GM23338 (cell line): ENCODE measurements around the gene RRP36. TPM values are rescaled to one million over a fixed set of nuclear protein-coding genes. Genes with fewer than 3 reads are reported as not detected.

ENCODE experiments used
- ATAC-seq: fragments of 200-7000 bp; cut with Tn5 transposase; 3 replicates; pipeline ENCODE4 v1.9.1; 2020
- DNase-seq: peaks from one replicate; pipeline ENCODE4 v3.0.0-alpha.2; 2015; ENCODE audit warnings: low spot score
- H2AFZ ChIP-seq: fragments of 200-600 bp; sonication (generic); 2 replicates; pipeline ENCODE4 v1.8.0; 2016; ENCODE audit warnings: antibody characterized with exemption, mild to moderate bottlenecking, moderate library complexity
- H3F3A ChIP-seq: fragments of 200-600 bp; sonication (generic); replicated peaks from 2 replicates; pipeline ENCODE4 v1.8.0; 2017; ENCODE audit warnings: antibody characterized with exemption, mixed run types, low read depth
- H3K27ac ChIP-seq: fragments of 200-600 bp; sonication (generic); 2 replicates; pipeline ENCODE4 v1.6.1; 2016; ENCODE audit warnings: low read depth
- H3K27me3 ChIP-seq: fragments of 200-600 bp; sonication (generic); 2 replicates; pipeline ENCODE4 v1.8.0; 2016; ENCODE audit warnings: mild to moderate bottlenecking, mixed run types, moderate library complexity; ENCODE audit not compliant: insufficient read depth
- H3K36me3 ChIP-seq: fragments of 200-600 bp; sonication (generic); 2 replicates; pipeline ENCODE4 v1.8.0; 2016; ENCODE audit warnings: mild to moderate bottlenecking; ENCODE audit not compliant: insufficient read depth
- H3K4me1 ChIP-seq: fragments of 200-600 bp; sonication (generic); 2 replicates; pipeline ENCODE4 v1.8.0; 2016; ENCODE audit warnings: mild to moderate bottlenecking, moderate library complexity; ENCODE audit not compliant: insufficient read depth
- H3K4me2 ChIP-seq: fragments of 200-600 bp; sonication (generic); 2 replicates; pipeline ENCODE4 v1.7.1; 2017; ENCODE audit warnings: mixed run types
- H3K4me3 ChIP-seq: fragments of 200-600 bp; sonication (generic); 2 replicates; pipeline ENCODE4 v1.6.1; 2016; ENCODE audit warnings: mixed run types
- H3K79me2 ChIP-seq: fragments of 200-600 bp; sonication (generic); replicated peaks from 2 replicates; pipeline ENCODE4 v1.8.0; 2017; ENCODE audit warnings: mild to moderate bottlenecking; ENCODE audit not compliant: insufficient read depth
- H3K9me2 ChIP-seq: fragments of 200-600 bp; sonication (generic); 2 replicates; pipeline ENCODE4 v1.8.0; 2017; ENCODE audit not compliant: insufficient read depth
- H4K20me1 ChIP-seq: fragments of 200-600 bp; sonication (generic); replicated peaks from 2 replicates; pipeline ENCODE4 v1.8.0; 2017; ENCODE audit warnings: mild to moderate bottlenecking; ENCODE audit not compliant: insufficient read depth
- H3K27ac Mint-ChIP-seq: 2 replicates; pipeline ENCODE4 v1.8.0; 2020; ENCODE audit warnings: inconsistent platforms, mild to moderate bottlenecking, moderate library complexity, mixed read lengths
- H3K27me3 Mint-ChIP-seq: 3 replicates; pipeline ENCODE4 v1.8.0; 2022; ENCODE audit warnings: low read depth, mild to moderate bottlenecking, moderate library complexity, mixed read lengths, inconsistent platforms; ENCODE audit not compliant: insufficient read depth, poor library complexity
- H3K36me3 Mint-ChIP-seq: 3 replicates; pipeline ENCODE4 v1.8.0; 2021; ENCODE audit warnings: low read depth, mild to moderate bottlenecking, inconsistent platforms, moderate library complexity, mixed read lengths
- H3K4me1 Mint-ChIP-seq: 3 replicates; pipeline ENCODE4 v1.8.0; 2020; ENCODE audit warnings: mild to moderate bottlenecking, inconsistent platforms, mixed read lengths
- H3K4me3 Mint-ChIP-seq: 3 replicates; pipeline ENCODE4 v1.8.0; 2021; ENCODE audit warnings: moderate library complexity, mild to moderate bottlenecking, inconsistent platforms, mixed read lengths
- H3K9me3 Mint-ChIP-seq: 3 replicates; pipeline ENCODE4 v1.8.0; 2020; ENCODE audit warnings: moderate library complexity, mild to moderate bottlenecking, inconsistent platforms, mixed read lengths
- CREB1 ChIP-seq: fragments of 250-450 bp; sonication (Bioruptor Pico); IDR thresholded peaks from 2 replicates; pipeline ENCODE4 v1.5.0; 2020; ENCODE audit warnings: low read depth, mild to moderate bottlenecking, moderate library complexity
- EZH2 ChIP-seq: fragments of 200-600 bp; sonication (generic); IDR thresholded peaks from one replicate; pipeline ENCODE4 v1.8.0; 2017; ENCODE audit warnings: antibody characterized with exemption, mild to moderate bottlenecking, low read depth; ENCODE audit not compliant: unreplicated experiment
- EZH2phosphoT487 ChIP-seq: fragments of 200-600 bp; sonication (generic); IDR thresholded peaks from one replicate; pipeline ENCODE4 v1.8.1; 2018; ENCODE audit warnings: antibody characterized with exemption; ENCODE audit not compliant: unreplicated experiment
- JUNB ChIP-seq: IDR thresholded peaks from one replicate; pipeline ENCODE4 v1.6.1; 2016; ENCODE audit warnings: antibody characterized with exemption; ENCODE audit not compliant: unreplicated experiment
- POLR2AphosphoS5 ChIP-seq: IDR thresholded peaks from 2 replicates; pipeline ENCODE4 v1.6.1; 2016; ENCODE audit warnings: antibody characterized with exemption, low read depth
- STAT1 ChIP-seq: IDR thresholded peaks from one replicate; pipeline ENCODE4 v1.6.1; 2016; ENCODE audit warnings: antibody characterized with exemption; ENCODE audit not compliant: unreplicated experiment
- ZNF114 ChIP-seq: fragments of 250-450 bp; sonication (Bioruptor Pico); IDR thresholded peaks from 2 replicates; pipeline ENCODE4 v1.5.0; 2020; ENCODE audit warnings: mild to moderate bottlenecking, moderate library complexity
- ZNF331 ChIP-seq: fragments of 250-450 bp; sonication (Bioruptor Pico); IDR thresholded peaks from 2 replicates; pipeline ENCODE4 v1.5.0; 2020; ENCODE audit warnings: low read depth, mild to moderate bottlenecking, moderate library complexity
- polyA plus RNA-seq: library from polyadenylated mRNA; unstranded; fragments of >200 nt; fragmentation: Nextera tagmentation; extraction: Ambion mirVana; gene quantifications from 2 replicates; pipeline ENCODE4 v1.2.1, GENCODE V29; 2016
- total RNA-seq: library from RNA; depleted of rRNA; stranded (reverse); fragments of >200 nt; shearing (Covaris generic); gene quantifications from 2 replicates; pipeline ENCODE4 v1.2.3, GENCODE V29; 2014
- TF ChIP-seq, protein P1 (sequence below): IDR thresholded peaks from 2 replicates; pipeline ENCODE4 v1.6.1; 2016; ENCODE audit warnings: antibody characterized with exemption
- TF ChIP-seq, protein P2 (sequence below), 2 experiments: fragments of 200-600 bp in 1 of 2; sonication (generic) in 1 of 2; conservative IDR thresholded peaks; 2 replicates each; pipeline versions ENCODE4 v1.5.1 to v1.6.1; 2016 to 2017; ENCODE audit warnings: antibody characterized with exemption in 2 of 2, low read depth in 2 of 2, mild to moderate bottlenecking in 2 of 2, moderate library complexity in 1 of 2
- TF ChIP-seq, protein P3 (sequence below): fragments of 250-450 bp; sonication (Bioruptor Pico); IDR thresholded peaks from 2 replicates; pipeline ENCODE4 v1.5.0; 2020; ENCODE audit warnings: mild to moderate bottlenecking, moderate library complexity

The RRP36 gene
- total and polyA plus RNA-seq, 2 experiments from 2014 or later = 64.7 to 106 TPM

DNA sequence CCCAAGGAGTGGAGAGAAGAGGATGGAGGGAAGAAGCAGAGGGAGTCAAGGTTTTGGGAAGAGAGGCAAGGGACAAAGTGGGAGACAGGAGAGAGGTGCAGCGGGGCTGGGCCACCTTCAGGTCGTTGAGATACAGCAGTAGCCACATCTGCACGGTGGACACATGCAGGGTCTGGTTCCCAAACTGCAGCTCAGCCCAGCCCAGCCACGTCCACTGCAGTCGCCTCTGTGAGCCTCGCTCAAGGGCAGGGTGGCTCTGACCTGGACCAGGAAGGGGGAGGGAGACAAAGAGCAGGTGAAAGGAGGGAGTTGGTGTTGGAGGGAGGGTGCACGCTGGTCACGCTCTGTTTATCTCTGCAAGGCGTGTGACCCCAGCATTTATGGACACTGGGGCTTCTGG lies 17.3 kb downstream of the RRP36 start:
- H3K4me3 Mint-ChIP-seq = no peak overlapping the region
- peaks cover 4% of the 10 kb centered on the region; the same call in 1 of the 2 replicates for H4K20me1 ChIP-seq
- H3K27ac ChIP-seq = no peak overlapping the region
- no peak overlapping the region for H3K4me3 ChIP-seq
- no peak overlapping the region for H2AFZ ChIP-seq
- H3K36me3 ChIP-seq = no peaks in the 10 kb centered on the region
- 0 out of 2 replicates have a peak, but pooled peaks cover 5% of the 10 kb centered on the region for H3F3A ChIP-seq
- no peak overlapping the region for H3K27ac Mint-ChIP-seq
- no peak for DNase-seq
- no peaks in the 10 kb centered on the region for H3K4me1 Mint-ChIP-seq
- no peaks in the 10 kb centered on the region for H3K9me3 Mint-ChIP-seq
- TF ChIP-seq, protein P1, sequence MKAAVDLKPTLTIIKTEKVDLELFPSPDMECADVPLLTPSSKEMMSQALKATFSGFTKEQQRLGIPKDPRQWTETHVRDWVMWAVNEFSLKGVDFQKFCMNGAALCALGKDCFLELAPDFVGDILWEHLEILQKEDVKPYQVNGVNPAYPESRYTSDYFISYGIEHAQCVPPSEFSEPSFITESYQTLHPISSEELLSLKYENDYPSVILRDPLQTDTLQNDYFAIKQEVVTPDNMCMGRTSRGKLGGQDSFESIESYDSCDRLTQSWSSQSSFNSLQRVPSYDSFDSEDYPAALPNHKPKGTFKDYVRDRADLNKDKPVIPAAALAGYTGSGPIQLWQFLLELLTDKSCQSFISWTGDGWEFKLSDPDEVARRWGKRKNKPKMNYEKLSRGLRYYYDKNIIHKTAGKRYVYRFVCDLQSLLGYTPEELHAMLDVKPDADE = no peak
- TF ChIP-seq EZH2phosphoT487 (no peak), ZNF331 (CRISPR knock-in tag) (no peak), ZNF114 (CRISPR knock-in tag) (no peak), JUNB (no peak), EZH2 (no peak), POLR2AphosphoS5 (no peak), STAT1 (no peak), CREB1 (no peak)
- TF ChIP-seq, protein P2, sequence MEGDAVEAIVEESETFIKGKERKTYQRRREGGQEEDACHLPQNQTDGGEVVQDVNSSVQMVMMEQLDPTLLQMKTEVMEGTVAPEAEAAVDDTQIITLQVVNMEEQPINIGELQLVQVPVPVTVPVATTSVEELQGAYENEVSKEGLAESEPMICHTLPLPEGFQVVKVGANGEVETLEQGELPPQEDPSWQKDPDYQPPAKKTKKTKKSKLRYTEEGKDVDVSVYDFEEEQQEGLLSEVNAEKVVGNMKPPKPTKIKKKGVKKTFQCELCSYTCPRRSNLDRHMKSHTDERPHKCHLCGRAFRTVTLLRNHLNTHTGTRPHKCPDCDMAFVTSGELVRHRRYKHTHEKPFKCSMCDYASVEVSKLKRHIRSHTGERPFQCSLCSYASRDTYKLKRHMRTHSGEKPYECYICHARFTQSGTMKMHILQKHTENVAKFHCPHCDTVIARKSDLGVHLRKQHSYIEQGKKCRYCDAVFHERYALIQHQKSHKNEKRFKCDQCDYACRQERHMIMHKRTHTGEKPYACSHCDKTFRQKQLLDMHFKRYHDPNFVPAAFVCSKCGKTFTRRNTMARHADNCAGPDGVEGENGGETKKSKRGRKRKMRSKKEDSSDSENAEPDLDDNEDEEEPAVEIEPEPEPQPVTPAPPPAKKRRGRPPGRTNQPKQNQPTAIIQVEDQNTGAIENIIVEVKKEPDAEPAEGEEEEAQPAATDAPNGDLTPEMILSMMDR (conservative IDR thresholded peaks at IDR 0.05; ENCODE audit: low read depth in 2 of 2) = no peak
- TF ChIP-seq, protein P3, sequence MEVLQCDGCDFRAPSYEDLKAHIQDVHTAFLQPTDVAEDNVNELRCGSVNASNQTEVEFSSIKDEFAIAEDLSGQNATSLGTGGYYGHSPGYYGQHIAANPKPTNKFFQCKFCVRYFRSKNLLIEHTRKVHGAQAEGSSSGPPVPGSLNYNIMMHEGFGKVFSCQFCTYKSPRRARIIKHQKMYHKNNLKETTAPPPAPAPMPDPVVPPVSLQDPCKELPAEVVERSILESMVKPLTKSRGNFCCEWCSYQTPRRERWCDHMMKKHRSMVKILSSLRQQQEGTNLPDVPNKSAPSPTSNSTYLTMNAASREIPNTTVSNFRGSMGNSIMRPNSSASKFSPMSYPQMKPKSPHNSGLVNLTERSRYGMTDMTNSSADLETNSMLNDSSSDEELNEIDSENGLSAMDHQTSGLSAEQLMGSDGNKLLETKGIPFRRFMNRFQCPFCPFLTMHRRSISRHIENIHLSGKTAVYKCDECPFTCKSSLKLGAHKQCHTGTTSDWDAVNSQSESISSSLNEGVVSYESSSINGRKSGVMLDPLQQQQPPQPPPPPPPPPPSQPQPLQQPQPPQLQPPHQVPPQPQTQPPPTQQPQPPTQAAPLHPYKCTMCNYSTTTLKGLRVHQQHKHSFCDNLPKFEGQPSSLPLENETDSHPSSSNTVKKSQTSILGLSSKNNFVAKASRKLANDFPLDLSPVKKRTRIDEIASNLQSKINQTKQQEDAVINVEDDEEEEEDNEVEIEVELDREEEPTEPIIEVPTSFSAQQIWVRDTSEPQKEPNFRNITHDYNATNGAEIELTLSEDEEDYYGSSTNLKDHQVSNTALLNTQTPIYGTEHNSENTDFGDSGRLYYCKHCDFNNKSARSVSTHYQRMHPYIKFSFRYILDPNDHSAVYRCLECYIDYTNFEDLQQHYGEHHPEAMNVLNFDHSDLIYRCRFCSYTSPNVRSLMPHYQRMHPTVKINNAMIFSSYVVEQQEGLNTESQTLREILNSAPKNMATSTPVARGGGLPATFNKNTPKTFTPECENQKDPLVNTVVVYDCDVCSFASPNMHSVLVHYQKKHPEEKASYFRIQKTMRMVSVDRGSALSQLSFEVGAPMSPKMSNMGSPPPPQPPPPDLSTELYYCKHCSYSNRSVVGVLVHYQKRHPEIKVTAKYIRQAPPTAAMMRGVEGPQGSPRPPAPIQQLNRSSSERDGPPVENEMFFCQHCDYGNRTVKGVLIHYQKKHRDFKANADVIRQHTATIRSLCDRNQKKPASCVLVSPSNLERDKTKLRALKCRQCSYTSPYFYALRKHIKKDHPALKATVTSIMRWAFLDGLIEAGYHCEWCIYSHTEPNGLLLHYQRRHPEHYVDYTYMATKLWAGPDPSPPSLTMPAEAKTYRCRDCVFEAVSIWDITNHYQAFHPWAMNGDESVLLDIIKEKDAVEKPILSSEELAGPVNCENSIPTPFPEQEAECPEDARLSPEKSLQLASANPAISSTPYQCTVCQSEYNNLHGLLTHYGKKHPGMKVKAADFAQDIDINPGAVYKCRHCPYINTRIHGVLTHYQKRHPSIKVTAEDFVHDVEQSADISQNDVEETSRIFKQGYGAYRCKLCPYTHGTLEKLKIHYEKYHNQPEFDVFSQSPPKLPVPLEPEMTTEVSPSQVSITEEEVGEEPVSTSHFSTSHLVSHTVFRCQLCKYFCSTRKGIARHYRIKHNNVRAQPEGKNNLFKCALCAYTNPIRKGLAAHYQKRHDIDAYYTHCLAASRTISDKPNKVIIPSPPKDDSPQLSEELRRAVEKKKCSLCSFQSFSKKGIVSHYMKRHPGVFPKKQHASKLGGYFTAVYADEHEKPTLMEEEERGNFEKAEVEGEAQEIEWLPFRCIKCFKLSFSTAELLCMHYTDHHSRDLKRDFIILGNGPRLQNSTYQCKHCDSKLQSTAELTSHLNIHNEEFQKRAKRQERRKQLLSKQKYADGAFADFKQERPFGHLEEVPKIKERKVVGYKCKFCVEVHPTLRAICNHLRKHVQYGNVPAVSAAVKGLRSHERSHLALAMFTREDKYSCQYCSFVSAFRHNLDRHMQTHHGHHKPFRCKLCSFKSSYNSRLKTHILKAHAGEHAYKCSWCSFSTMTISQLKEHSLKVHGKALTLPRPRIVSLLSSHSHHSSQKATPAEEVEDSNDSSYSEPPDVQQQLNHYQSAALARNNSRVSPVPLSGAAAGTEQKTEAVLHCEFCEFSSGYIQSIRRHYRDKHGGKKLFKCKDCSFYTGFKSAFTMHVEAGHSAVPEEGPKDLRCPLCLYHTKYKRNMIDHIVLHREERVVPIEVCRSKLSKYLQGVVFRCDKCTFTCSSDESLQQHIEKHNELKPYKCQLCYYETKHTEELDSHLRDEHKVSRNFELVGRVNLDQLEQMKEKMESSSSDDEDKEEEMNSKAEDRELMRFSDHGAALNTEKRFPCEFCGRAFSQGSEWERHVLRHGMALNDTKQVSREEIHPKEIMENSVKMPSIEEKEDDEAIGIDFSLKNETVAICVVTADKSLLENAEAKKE = no peak
- H3K79me2 ChIP-seq = no peaks in the 10 kb centered on the region
- H3K9me2 ChIP-seq = no peaks in the 10 kb centered on the region
- no peaks in the 10 kb centered on the region for H3K4me1 ChIP-seq
- ATAC-seq = no peak
- no peak overlapping the region for H3K4me2 ChIP-seq
- peaks cover 6% of the 10 kb centered on the region for H3K27me3 Mint-ChIP-seq
- H3K27me3 ChIP-seq = no peaks in the 10 kb centered on the region
- H3K36me3 Mint-ChIP-seq = peaks cover 51% of the 10 kb centered on the region
